Measurements from ENCODE around the gene METAP1.

- TF ChIP-seq POLR2A (IDR thresholded peaks at IDR 0.05; ENCODE audit: control extremely low read depth in 1 of 2, low read depth in 2 of 2, low read length in 2 of 2) (no peak), MAX (IDR thresholded peaks at IDR 0.05) (no peak), SIX5 (IDR thresholded peaks at IDR 0.05; ENCODE audit: low read depth, low read length) (no peak), YY1 (IDR thresholded peaks at IDR 0.05; ENCODE audit: low read depth, low read length) (no peak), CHD2 (IDR thresholded peaks at IDR 0.05; ENCODE audit: low read length) (no peak), BRCA1 (IDR thresholded peaks at IDR 0.05; ENCODE audit: low read depth, low read length) (no peak), EZH2 (IDR thresholded peaks at IDR 0.05; ENCODE audit: low read depth, low read length, severe bottlenecking) (no peak), EP300 (IDR thresholded peaks at IDR 0.05; ENCODE audit: borderline replicate concordance in 1 of 2, low read depth in 2 of 2, low read length in 2 of 2) (no peak)
- TF ChIP-seq, protein P1, sequence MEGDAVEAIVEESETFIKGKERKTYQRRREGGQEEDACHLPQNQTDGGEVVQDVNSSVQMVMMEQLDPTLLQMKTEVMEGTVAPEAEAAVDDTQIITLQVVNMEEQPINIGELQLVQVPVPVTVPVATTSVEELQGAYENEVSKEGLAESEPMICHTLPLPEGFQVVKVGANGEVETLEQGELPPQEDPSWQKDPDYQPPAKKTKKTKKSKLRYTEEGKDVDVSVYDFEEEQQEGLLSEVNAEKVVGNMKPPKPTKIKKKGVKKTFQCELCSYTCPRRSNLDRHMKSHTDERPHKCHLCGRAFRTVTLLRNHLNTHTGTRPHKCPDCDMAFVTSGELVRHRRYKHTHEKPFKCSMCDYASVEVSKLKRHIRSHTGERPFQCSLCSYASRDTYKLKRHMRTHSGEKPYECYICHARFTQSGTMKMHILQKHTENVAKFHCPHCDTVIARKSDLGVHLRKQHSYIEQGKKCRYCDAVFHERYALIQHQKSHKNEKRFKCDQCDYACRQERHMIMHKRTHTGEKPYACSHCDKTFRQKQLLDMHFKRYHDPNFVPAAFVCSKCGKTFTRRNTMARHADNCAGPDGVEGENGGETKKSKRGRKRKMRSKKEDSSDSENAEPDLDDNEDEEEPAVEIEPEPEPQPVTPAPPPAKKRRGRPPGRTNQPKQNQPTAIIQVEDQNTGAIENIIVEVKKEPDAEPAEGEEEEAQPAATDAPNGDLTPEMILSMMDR (IDR thresholded peaks at IDR 0.05; ENCODE audit: control extremely low read depth in 1 of 3, insufficient read depth in 1 of 3, low read depth in 1 of 3, low read length in 3 of 3), result no peak
Measured at GRCh38 chr4:98994474-98995182, 893 bp upstream of the METAP1 start.
